RWPE1 (cell line): ENCODE data around the gene PDXK.

ENCODE experiments used
- CTCF ChIA-PET: fragments of 350-600 bp; sonication (Branson Sonifier 250); formaldehyde crosslinking; extraction: SDS; loops from one replicate; lab custom pipeline; 2021; lab: Yijun Ruan, JAX
- POLR2A ChIA-PET: fragments of 400-600 bp; formaldehyde crosslinking; extraction: SDS; loops from one replicate; lab custom pipeline; 2020; ENCODE audit warnings: antibody characterized with exemption; ENCODE audit not compliant: low non-redundant PET; lab: Yijun Ruan, JAX
- DNase-seq: peaks from one replicate; pipeline ENCODE4 v3.0.0; 2012; ENCODE audit warnings: low spot score
- H3K27ac ChIP-seq: fragments of 450-650 bp; 2 replicates; pipeline ENCODE4 v1.5.1; 2017
- TF ChIP-seq, protein P1 (sequence below): fragments of 450-650 bp; conservative IDR thresholded peaks from 2 replicates; pipeline ENCODE4 v1.5.1; 2017; ENCODE audit warnings: low read depth, mild to moderate bottlenecking

The PDXK gene

GRCh38 chr21:43735236-43736091 is 16.5 kb downstream of the PDXK start:
- POLR2A ChIA-PET = interaction anchor here (0.6 kb wide), 1 partner anchor 38 kb away, joined by 3 read pairs; no protein-coding TSS in a partner anchor
- TF ChIP-seq, protein P1, sequence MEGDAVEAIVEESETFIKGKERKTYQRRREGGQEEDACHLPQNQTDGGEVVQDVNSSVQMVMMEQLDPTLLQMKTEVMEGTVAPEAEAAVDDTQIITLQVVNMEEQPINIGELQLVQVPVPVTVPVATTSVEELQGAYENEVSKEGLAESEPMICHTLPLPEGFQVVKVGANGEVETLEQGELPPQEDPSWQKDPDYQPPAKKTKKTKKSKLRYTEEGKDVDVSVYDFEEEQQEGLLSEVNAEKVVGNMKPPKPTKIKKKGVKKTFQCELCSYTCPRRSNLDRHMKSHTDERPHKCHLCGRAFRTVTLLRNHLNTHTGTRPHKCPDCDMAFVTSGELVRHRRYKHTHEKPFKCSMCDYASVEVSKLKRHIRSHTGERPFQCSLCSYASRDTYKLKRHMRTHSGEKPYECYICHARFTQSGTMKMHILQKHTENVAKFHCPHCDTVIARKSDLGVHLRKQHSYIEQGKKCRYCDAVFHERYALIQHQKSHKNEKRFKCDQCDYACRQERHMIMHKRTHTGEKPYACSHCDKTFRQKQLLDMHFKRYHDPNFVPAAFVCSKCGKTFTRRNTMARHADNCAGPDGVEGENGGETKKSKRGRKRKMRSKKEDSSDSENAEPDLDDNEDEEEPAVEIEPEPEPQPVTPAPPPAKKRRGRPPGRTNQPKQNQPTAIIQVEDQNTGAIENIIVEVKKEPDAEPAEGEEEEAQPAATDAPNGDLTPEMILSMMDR = no peak
- CTCF ChIA-PET = interaction anchor here (0.5 to 0.8 kb wide), 3 partner anchors 10 to 133 kb away, joined by 3 to 4 read pairs (median 4); no protein-coding TSS in a partner anchor
- peak overlapping the region; percentile 99 for H3K27ac ChIP-seq
- no peak for DNase-seq

GRCh38 chr21:43736224-43736883 is 17.4 kb downstream of the PDXK start:
- peak overlapping the region; percentile 99 for H3K27ac ChIP-seq
- ChIA-PET CTCF (interaction anchor here (0.5 to 1.4 kb wide), 4 partner anchors 12 to 35 kb away, joined by 3 to 4 read pairs (median 4); no protein-coding TSS in a partner anchor), POLR2A (interaction anchor here (0.6 kb wide), 2 partner anchors 37 to 1081 kb away, joined by 3 read pairs; no protein-coding TSS in a partner anchor)
- TF ChIP-seq, protein P1 = no peak
- no peak for DNase-seq

GRCh38 chr21:43737158-43737950 is 18.4 kb downstream of the PDXK start:
- POLR2A ChIA-PET = interaction anchor here (0.6 kb wide), 1 partner anchor 1080 kb away, joined by 3 read pairs; no protein-coding TSS in a partner anchor
- peak overlapping the region; percentile 99 for H3K27ac ChIP-seq
- no peak for DNase-seq
- CTCF ChIA-PET = interaction anchor here (0.5 to 1.4 kb wide), 5 partner anchors 9 to 36 kb away, joined by 3 to 4 read pairs (median 3); no protein-coding TSS in a partner anchor
- TF ChIP-seq, protein P1 = no peak

GRCh38 chr21:43739621-43740435 is 20.9 kb downstream of the PDXK start:
- peak; percentile 61 for DNase-seq
- H3K27ac ChIP-seq = peak overlapping the region; percentile 99
- CTCF ChIA-PET = no interaction called here
- TF ChIP-seq, protein P1 = no peak
- POLR2A ChIA-PET = no interaction called here

DNA sequence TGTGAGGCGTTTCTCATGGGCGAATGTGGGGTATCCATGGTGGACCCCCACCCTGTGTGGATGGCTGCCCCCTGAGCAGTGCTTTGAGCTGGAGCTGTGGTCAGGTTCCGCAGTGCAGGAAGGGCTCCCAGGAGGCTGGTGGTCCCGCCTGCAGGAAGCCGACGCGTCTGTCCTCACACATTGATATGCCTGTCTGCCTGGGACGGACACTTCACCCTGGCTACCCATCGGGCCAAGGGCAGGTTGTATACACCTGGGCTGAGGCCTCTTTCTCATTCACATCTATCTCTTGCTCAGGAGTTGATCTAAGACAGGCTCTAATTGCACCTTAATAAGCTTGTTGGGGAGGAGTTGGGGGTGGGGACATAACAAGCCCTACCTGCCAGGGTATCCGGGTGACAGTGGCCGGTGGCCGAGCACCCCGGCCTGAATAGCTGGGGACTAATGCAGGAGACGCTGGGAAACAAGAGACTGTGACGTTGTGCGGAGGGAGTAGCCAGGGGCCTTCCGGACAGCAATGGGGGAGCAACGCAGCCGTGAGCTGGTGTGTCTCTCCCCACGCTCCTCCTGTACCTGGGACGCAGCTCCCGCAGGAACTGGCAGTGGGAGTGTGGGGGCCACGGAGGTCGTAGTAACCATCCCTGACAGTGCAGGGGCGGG is 21.7 kb downstream of the PDXK start:
- H3K27ac ChIP-seq = peak overlapping the region; percentile 99
- ChIA-PET POLR2A (no interaction called here), CTCF (no interaction called here)
- peak; percentile 79 for DNase-seq
- TF ChIP-seq, protein P1 = no peak
